ENCODE measurements around the gene RWDD2A. TPM values are rescaled to one million over a fixed set of nuclear protein-coding genes. Genes with fewer than 3 reads are reported as not detected.
A peak's percentile ranks its signal among the peaks of the same experiment; 100 is the strongest.

The RWDD2A gene
- total RNA-seq, 1 donor from 2014 or later = 3.3 TPM

- intact Hi-C loops (cut with micrococcal nuclease) = no loop called here
- no peak overlapping the region for H3K27ac ChIP-seq (replicated peaks)
- H3K36me3 ChIP-seq = peaks cover 12% of the 10 kb centered on the region
- peaks cover 6% of the 10 kb centered on the region for H3K4me1 ChIP-seq
- no peak overlapping the region for H3K4me3 ChIP-seq
- no peaks in the 10 kb centered on the region for H3K27me3 ChIP-seq (ENCODE audit: low read depth)
- no peak for DNase-seq
- no peaks in the 10 kb centered on the region for H3K9me3 ChIP-seq (replicated peaks)
- TF ChIP-seq, protein P1, sequence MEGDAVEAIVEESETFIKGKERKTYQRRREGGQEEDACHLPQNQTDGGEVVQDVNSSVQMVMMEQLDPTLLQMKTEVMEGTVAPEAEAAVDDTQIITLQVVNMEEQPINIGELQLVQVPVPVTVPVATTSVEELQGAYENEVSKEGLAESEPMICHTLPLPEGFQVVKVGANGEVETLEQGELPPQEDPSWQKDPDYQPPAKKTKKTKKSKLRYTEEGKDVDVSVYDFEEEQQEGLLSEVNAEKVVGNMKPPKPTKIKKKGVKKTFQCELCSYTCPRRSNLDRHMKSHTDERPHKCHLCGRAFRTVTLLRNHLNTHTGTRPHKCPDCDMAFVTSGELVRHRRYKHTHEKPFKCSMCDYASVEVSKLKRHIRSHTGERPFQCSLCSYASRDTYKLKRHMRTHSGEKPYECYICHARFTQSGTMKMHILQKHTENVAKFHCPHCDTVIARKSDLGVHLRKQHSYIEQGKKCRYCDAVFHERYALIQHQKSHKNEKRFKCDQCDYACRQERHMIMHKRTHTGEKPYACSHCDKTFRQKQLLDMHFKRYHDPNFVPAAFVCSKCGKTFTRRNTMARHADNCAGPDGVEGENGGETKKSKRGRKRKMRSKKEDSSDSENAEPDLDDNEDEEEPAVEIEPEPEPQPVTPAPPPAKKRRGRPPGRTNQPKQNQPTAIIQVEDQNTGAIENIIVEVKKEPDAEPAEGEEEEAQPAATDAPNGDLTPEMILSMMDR (IDR thresholded peaks at IDR 0.05; ENCODE audit: borderline replicate concordance) = no peak
Measured at GRCh38 chr6:83199173-83199862, 6.2 kb downstream of the RWDD2A start.

- no peaks in the 10 kb centered on the region for H3K9me3 ChIP-seq (replicated peaks)
- no peaks in the 10 kb centered on the region for H3K27me3 ChIP-seq (ENCODE audit: low read depth)
- H3K4me3 ChIP-seq = no peak overlapping the region
- H3K27ac ChIP-seq (replicated peaks) = no peak overlapping the region
- no peak for DNase-seq
- TF ChIP-seq, protein P1 (IDR thresholded peaks at IDR 0.05; ENCODE audit: borderline replicate concordance) = no peak
- intact Hi-C loops (cut with micrococcal nuclease) = no loop called here
- peaks cover 12% of the 10 kb centered on the region for H3K36me3 ChIP-seq
- H3K4me1 ChIP-seq = peaks cover 1% of the 10 kb centered on the region
Measured at GRCh38 chr6:83199863-83200225, 6.7 kb downstream of the RWDD2A start.

DNA sequence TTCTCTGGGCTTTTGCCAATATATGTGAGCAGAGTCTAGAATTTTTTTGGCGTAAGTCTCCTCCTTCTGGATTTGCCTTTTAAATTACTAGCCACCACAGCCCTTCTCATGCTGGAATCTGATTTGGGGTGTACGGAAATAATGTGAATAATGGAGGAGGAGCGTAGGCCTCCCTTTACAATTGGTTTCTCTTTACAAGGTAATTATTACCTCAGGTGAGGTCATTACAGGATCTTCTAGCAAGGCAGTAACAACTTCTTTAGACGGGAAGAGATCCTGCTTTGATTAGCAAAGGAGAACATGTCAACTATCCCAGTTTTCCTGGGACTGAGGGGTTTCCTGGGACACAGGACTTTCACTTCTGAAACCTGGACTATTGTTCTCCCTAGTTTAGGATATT lies 8.9 kb downstream of the RWDD2A start:
- no peaks in the 10 kb centered on the region for H3K9me3 ChIP-seq (replicated peaks)
- TF ChIP-seq, protein P1 (IDR thresholded peaks at IDR 0.05; ENCODE audit: borderline replicate concordance) = no peak
- H3K36me3 ChIP-seq = peaks cover 4% of the 10 kb centered on the region
- H3K4me1 ChIP-seq = no peaks in the 10 kb centered on the region
- intact Hi-C loops (cut with micrococcal nuclease) = no loop called here
- H3K27ac ChIP-seq (replicated peaks) = no peak overlapping the region
- no peak for DNase-seq
- no peak overlapping the region for H3K4me3 ChIP-seq
- H3K27me3 ChIP-seq (ENCODE audit: low read depth) = no peaks in the 10 kb centered on the region

DNA sequence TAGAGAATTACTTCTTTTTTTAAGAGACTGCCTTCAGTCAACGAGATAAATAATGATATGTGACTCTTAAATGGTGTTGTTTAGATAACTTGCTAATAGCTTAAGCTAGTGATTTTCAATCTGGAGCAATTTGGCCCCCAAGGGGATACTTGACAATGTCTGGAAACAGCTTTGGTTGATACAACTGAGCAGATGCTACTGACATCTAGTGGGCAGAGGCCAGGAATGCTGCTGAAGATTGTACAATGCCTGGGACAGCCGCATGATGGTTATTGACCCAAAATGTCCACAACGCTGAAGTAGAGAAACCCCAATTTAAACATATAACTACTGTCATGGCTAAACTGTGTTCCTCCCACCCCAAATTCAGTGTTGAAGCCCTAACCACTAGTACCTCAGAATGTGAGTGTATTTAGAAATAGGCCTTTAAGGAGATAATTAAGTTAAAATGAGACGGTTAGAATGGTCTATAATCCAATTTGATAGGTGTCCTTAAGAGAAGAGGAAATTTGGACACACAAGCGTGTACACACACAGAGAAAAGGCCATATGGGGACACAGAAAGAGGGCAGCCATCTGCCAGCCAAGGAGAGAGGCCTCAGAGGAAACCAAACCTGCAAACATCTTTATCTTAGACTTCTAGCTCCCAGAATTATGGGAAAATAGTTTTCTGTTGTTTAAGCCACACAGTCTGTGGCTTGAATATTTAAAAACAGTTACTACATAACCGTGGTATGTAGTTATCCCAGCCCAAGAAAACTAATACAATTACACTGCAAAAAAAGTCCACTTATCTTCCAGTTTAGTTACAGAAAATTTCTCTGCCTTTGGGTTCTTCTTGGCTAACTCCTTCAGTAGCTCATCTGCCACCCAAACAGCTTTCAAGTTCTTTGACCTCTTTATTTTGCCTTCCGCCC lies 22.2 kb downstream of the RWDD2A start:
- no peaks in the 10 kb centered on the region for H3K36me3 ChIP-seq
- no peaks in the 10 kb centered on the region for H3K27me3 ChIP-seq (ENCODE audit: low read depth)
- no peaks in the 10 kb centered on the region for H3K9me3 ChIP-seq (replicated peaks)
- H3K27ac ChIP-seq (replicated peaks) = no peak overlapping the region
- TF ChIP-seq, protein P1 (IDR thresholded peaks at IDR 0.05; ENCODE audit: borderline replicate concordance) = peak; percentile 88
- H3K4me1 ChIP-seq = peaks cover 6% of the 10 kb centered on the region
- H3K4me3 ChIP-seq = no peak overlapping the region
- peak; percentile 39 for DNase-seq
- intact Hi-C loops (cut with micrococcal nuclease) = loop anchor here (2.0 kb wide), 1 partner anchor 149 kb away; the partner anchor contains the start of gene DOP1A

DNA sequence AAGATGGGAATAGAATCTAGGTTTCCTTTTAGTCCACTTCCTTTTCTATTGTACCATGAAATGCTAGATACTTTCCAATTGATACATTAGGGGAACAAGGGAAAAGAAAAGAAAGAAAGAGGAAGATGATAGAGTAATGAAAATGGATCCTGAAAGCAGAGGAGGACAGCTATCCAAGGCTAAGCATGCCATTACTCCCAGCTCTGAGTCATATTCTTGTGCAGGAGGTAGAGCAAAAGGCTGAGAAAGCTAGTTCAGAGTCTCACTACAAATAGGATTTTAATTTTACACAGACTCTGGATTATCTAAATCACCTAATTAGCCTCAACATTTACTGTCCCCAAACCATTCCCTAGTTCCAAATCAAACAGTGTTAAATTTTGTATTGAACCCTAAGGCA lies 23.6 kb downstream of the RWDD2A start:
- intact Hi-C loops (cut with micrococcal nuclease) = no loop called here
- TF ChIP-seq, protein P1 (IDR thresholded peaks at IDR 0.05; ENCODE audit: borderline replicate concordance) = no peak
- DNase-seq = no peak

More for the DNA sequence above, 23.6 kb downstream of the RWDD2A start:
- H3K9me3 ChIP-seq (replicated peaks) = no peaks in the 10 kb centered on the region
- H3K27ac ChIP-seq (replicated peaks) = no peak overlapping the region
- no peaks in the 10 kb centered on the region for H3K36me3 ChIP-seq
- no peaks in the 10 kb centered on the region for H3K27me3 ChIP-seq (ENCODE audit: low read depth)
- H3K4me1 ChIP-seq = peaks cover 6% of the 10 kb centered on the region
- H3K4me3 ChIP-seq = no peak overlapping the region

Data from left ventricle myocardium inferior (tissue), 1 donor.